GM12874 (cell line): ENCODE data around the gene ADPRHL1.

Experiments used
- TF ChIP-seq, protein P1 (sequence below): IDR thresholded peaks from 2 replicates; pipeline ENCODE4 v1.5.1; 2011; ENCODE audit warnings: low read depth, mild to moderate bottlenecking, control low read depth, low read length, moderate library complexity; ENCODE audit not compliant: insufficient read depth

Gene ADPRHL1

DNA sequence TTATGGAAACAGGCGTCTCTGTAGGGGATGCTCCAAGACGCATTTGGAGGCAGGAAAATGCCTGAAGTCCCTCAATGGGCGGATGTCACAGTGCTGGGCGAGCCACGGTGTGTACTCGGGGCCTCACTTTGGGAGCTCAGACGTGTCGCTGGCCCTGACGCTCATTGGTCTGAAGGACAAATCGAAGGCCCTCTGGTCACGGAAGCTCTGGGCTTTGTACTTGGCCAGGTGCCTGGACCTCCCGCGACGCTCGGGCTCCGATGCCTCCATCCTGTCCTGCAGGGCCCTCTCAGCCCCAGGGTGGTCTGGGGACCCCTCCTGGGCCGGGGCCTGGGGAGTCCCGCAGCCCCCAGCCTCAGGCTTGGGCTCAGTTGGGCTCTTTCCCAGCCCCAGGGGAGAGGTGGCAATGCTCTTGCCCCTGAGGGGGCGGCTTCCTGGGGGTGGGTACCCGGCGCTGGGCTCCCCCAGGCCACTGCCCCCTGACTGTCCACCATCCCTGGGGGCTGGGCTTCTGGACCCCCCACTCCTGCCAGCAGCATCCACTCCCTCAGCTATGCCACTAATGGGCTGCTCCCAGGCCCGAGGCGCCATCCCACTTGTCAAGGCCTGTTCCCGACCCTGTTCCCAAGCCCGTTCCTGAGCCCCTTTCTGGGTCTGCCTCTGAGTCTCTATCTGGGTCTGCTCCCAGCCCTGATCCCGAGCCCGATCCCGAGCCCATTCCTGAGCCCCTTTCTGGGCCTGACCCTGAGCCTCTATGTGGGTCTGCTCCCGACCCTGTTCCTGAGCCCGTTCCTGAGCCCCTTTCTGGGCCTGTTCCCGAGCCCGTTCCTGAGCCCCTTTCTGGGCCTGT is 49.8 kb downstream of the ADPRHL1 start:
- TF ChIP-seq, protein P1, sequence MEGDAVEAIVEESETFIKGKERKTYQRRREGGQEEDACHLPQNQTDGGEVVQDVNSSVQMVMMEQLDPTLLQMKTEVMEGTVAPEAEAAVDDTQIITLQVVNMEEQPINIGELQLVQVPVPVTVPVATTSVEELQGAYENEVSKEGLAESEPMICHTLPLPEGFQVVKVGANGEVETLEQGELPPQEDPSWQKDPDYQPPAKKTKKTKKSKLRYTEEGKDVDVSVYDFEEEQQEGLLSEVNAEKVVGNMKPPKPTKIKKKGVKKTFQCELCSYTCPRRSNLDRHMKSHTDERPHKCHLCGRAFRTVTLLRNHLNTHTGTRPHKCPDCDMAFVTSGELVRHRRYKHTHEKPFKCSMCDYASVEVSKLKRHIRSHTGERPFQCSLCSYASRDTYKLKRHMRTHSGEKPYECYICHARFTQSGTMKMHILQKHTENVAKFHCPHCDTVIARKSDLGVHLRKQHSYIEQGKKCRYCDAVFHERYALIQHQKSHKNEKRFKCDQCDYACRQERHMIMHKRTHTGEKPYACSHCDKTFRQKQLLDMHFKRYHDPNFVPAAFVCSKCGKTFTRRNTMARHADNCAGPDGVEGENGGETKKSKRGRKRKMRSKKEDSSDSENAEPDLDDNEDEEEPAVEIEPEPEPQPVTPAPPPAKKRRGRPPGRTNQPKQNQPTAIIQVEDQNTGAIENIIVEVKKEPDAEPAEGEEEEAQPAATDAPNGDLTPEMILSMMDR, result no peak

DNA sequence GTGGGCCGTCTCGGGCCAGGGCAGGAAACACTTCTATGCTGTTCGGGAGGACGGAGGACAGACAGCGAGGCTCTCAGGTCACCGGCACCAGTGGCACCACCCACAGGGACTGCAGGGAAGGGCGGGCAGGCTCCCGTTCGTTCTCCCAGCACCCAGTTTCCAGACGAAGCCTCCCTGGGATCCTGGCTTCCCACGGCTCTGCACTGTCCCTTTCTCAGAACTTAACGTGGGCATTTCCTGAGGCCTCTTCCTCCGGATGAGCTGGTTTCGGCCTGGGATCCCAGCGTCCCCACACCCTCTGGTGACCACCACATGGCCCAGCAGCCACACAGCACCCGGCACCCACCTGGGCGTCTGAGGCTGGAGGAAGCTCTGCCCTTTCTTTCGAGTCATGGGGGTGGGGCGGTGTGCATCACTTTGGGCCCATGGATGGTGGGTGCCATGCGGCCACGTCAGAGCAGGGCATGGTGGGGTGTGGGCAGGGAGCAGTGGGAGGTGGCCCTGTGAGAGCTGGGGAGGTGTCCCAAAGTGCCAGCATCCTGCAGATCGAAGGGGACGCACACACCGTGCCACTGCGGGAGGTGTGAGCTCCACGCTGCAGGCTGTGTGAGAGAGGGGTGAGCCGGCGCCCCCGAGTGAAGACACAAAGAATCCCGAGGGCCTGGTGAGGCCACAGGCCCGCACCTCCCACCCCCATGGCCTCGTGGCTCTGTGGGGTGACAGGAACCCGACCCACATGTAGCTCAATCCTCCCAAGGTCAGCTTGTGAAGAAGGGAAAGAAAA is 50.6 kb downstream of the ADPRHL1 start:
- TF ChIP-seq, protein P1, result no peak

- TF ChIP-seq, protein P1, result no peak
Observed at GRCh38 chr13:113401452-113402415, 51.6 kb downstream of the ADPRHL1 start.

DNA sequence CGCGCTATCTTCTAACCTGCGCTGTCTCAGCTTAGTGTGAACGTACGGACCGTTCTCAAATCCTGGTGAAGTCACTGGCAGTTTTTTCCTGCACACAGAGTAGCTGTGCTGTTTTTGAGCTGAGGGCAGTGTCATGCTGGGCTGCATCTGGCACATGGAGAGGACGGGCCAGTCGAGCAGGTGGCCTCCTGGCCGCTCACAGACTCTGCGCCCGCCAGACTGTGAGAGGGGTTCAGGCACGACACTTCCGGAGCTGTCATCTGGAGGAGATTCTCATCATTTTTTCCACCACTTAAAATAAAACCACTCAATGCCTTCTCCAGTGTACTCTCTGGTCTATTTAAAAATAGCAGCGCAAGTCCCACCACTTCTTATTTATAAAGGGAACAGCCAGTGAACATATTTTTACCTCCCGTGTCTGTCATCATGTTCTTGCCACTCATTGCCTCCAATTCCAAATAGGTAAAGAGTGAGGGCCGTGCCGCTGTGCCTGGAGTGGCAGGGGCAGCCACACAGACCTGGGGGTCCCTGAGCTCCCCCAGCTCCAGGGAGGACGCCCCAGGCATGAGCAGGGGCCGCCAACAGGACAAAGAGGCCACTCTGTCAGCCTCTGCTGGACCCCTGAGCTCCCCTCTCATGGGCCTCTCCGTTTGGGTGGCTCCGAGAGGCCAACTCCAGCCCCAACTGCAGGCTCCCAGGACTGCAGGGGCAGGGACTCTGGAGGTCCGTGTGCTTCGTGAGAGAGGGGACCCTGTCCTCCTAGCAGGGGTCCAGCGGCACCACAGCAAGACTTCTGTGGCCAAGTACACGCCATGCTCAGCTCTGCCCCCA is 52.5 kb downstream of the ADPRHL1 start:
- TF ChIP-seq, protein P1, result no peak

DNA sequence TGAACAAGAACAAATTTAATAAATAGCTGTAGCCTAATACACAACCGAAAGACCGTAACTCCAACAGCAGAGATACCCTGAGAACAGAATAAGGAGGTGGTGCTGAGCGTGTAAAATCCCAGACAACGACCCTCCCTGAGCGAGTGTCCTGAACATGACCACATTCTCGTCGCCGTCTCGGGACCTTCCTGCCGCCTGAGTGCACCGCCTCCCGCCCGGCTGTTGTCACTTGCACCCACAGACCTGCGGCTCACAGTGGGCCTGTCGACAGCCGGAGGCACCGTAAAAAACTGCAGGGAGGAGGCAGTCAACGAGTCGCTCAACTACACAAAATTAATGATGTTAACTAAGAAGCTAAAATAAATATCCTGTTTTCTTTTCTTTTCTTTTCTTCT is 53.5 kb downstream of the ADPRHL1 start:
- TF ChIP-seq, protein P1, result no peak

- TF ChIP-seq, protein P1, result no peak
Observed at GRCh38 chr13:113398963-113399754, 54.1 kb downstream of the ADPRHL1 start.
